CD14-positive monocyte (primary cell): ENCODE data around the gene NR6A1. TPM values are rescaled to one million over a fixed set of nuclear protein-coding genes. Genes with fewer than 3 reads are reported as not detected.

Experiments
- DNase-seq, 3 donors: peaks; one replicate each; pipeline ENCODE4 v3.0.0-alpha.2; 2011 to 2022
- H2AFZ ChIP-seq: 2 replicates; pipeline ENCODE4 v1.6.0; 2012; ENCODE audit warnings: mild to moderate bottlenecking, low read depth, low read length, inconsistent platforms; ENCODE audit not compliant: insufficient read depth, poor library complexity, severe bottlenecking
- H3K27ac ChIP-seq, 2 donors: 1 replicate in 1 of 2; 2 replicates in 1 of 2; pipeline ENCODE4 v1.5.1; 2012 to 2013; ENCODE audit warnings: low read length in 2 of 2, control low read depth in 1 of 2, inconsistent platforms in 1 of 2, low read depth in 1 of 2, mild to moderate bottlenecking in 1 of 2
- H3K27me3 ChIP-seq, 2 donors: one replicate each; pipeline versions ENCODE4 v1.6.0 to v1.6.1; 2011 to 2013; ENCODE audit warnings: low read length in 2 of 2; ENCODE audit not compliant: control insufficient read depth in 2 of 2, insufficient read depth in 2 of 2
- H3K36me3 ChIP-seq, 2 donors: replicated peaks in 1 of 2; 1 replicate in 1 of 2; 2 replicates in 1 of 2; pipeline versions ENCODE4 v1.5.1 to v1.6.1; 2012 to 2013; ENCODE audit warnings: low read length in 2 of 2, control low read depth in 1 of 2, inconsistent platforms in 1 of 2, mild to moderate bottlenecking in 1 of 2; ENCODE audit not compliant: insufficient read depth in 2 of 2, control insufficient read depth in 1 of 2
- H3K4me1 ChIP-seq, 2 donors: 1 replicate in 1 of 2; 2 replicates in 1 of 2; pipeline versions ENCODE4 v1.5.1 to v1.6.1; 2012 to 2013; ENCODE audit warnings: low read length in 2 of 2, control low read depth in 1 of 2, inconsistent platforms in 1 of 2, mild to moderate bottlenecking in 1 of 2, moderate library complexity in 1 of 2; ENCODE audit not compliant: insufficient read depth in 2 of 2, control insufficient read depth in 1 of 2
- H3K4me2 ChIP-seq: replicated peaks from 2 replicates; pipeline ENCODE3; 2012; ENCODE audit warnings: low read length, moderate library complexity, mild to moderate bottlenecking; ENCODE audit not compliant: poor library complexity, severe bottlenecking; ENCODE audit errors: extremely low read depth
- H3K4me3 ChIP-seq, 3 experiments: fragments of 200-600 bp in 1 of 3; sonication (generic) in 1 of 3; replicated peaks in 1 of 3; 1 replicate in 2 of 3; 2 replicates in 1 of 3; pipeline ENCODE4 v1.5.1; 2011 to 2013; ENCODE audit warnings: low read length in 3 of 3, mild to moderate bottlenecking in 3 of 3, control low read depth in 2 of 3, low read depth in 2 of 3, inconsistent platforms in 1 of 3, moderate library complexity in 1 of 3
- H3K79me2 ChIP-seq: 2 replicates; pipeline ENCODE4 v1.6.0; 2012; ENCODE audit warnings: mild to moderate bottlenecking, control low read depth, inconsistent platforms, low read length, moderate library complexity; ENCODE audit not compliant: insufficient read depth
- H3K9ac ChIP-seq: 2 replicates; pipeline ENCODE4 v1.6.0; 2017; ENCODE audit warnings: low read length, mild to moderate bottlenecking; ENCODE audit not compliant: insufficient read depth, poor library complexity, severe bottlenecking
- H3K9me3 ChIP-seq, 2 donors: replicated peaks in 1 of 2; 1 replicate in 1 of 2; 2 replicates in 1 of 2; pipeline versions ENCODE4 v1.5.1 to v1.6.1; 2012 to 2013; ENCODE audit warnings: low read length in 2 of 2, control low read depth in 1 of 2; ENCODE audit not compliant: control insufficient read depth in 1 of 2, insufficient read depth in 1 of 2
- H4K20me1 ChIP-seq: 2 replicates; pipeline ENCODE4 v1.6.0; 2012; ENCODE audit warnings: mild to moderate bottlenecking, low read length, control low read depth, moderate library complexity; ENCODE audit not compliant: insufficient read depth
- H3K27ac Mint-ChIP-seq, 7 donors: one replicate each; pipeline ENCODE4 v1.8.0; 2020; ENCODE audit warnings: mild to moderate bottlenecking in 7 of 7, mixed read lengths in 7 of 7, moderate library complexity in 6 of 7, inconsistent platforms in 2 of 7
- H3K27me3 Mint-ChIP-seq, 3 donors: one replicate each; pipeline ENCODE4 v1.8.0; 2021 to 2022; ENCODE audit warnings: low read depth in 3 of 3, mild to moderate bottlenecking in 3 of 3, mixed read lengths in 3 of 3, moderate library complexity in 3 of 3, inconsistent platforms in 1 of 3
- H3K36me3 Mint-ChIP-seq, 2 donors: one replicate each; pipeline ENCODE4 v1.8.0; 2020; ENCODE audit warnings: mixed read lengths in 2 of 2, inconsistent platforms in 1 of 2, mild to moderate bottlenecking in 1 of 2
- H3K4me1 Mint-ChIP-seq: one replicate; pipeline ENCODE4 v1.8.0; 2020; ENCODE audit warnings: mild to moderate bottlenecking, mixed read lengths
- H3K4me3 Mint-ChIP-seq, 2 donors: one replicate each; pipeline ENCODE4 v1.8.0; 2020; ENCODE audit warnings: mild to moderate bottlenecking in 2 of 2, mixed read lengths in 2 of 2, moderate library complexity in 1 of 2
- H3K9me3 Mint-ChIP-seq, 7 donors: one replicate each; pipeline ENCODE4 v1.8.0; 2020 to 2022; ENCODE audit warnings: mixed read lengths in 7 of 7, mild to moderate bottlenecking in 6 of 7, moderate library complexity in 6 of 7, inconsistent platforms in 2 of 7
- CTCF ChIP-seq: fragments of 200-600 bp; IDR thresholded peaks from one replicate; pipeline ENCODE4 v1.8.0; 2022; ENCODE audit warnings: antibody characterized with exemption, mild to moderate bottlenecking
- WGBS: methylation state at CpG from one replicate; pipeline ENCODE4 v1.1.5; 2013; ENCODE audit warnings: missing lambda C conversion rate; ENCODE audit not compliant: insufficient coverage; 5-methylcytosine and 5-hydroxymethylcytosine counted together
- intact Hi-C, 2 donors: fragments of 100-400 bp; cut with micrococcal nuclease; formaldehyde crosslinking; loops; one replicate each; pipeline versions ENCODE4 v1.15.0 to v1.15.1; 2023
- polyA plus RNA-seq, 3 donors: library from polyadenylated mRNA; depleted of rRNA in 1 of 3; unstranded in 2 of 3; stranded (reverse) in 1 of 3; fragments of 300-500 nt in 2 of 3; fragments of >200 nt in 1 of 3; fragmentation: Illumina TruSeq in 2 of 3; gene quantifications; 1 replicate in 2 of 3; 2 replicates in 1 of 3; pipeline ENCODE4 v1.2.3, GENCODE V29; 2012 to 2021

NR6A1 gene
- polyA plus RNA-seq, 3 donors = 0.15 to 2.9 (median 0.28) TPM

GRCh38 chr9:124557895-124558294, 213.2 kb downstream of the NR6A1 start:
- Histone ChIP-seq H3K9me3 (no peaks in the 10 kb centered on the region), H3K79me2 (no peaks in the 10 kb centered on the region), H3K4me1 (peaks cover 0 to 5% of the 10 kb centered on the region in 2 donors), H4K20me1 (no peaks in the 10 kb centered on the region), H3K9ac (no peak overlapping the region), H2AFZ (no peak overlapping the region), H3K4me3 (no peak overlapping the region), H3K27ac (no peak overlapping the region), H3K36me3 (no peaks in the 10 kb centered on the region), H3K27me3 (no peaks in the 10 kb centered on the region), H3K4me2 (no peak overlapping the region)
- DNase-seq = no peak
- H3K27me3 Mint-ChIP-seq = peaks cover 0 to 1% (median 0%) of the 10 kb centered on the region in 3 donors
- H3K9me3 Mint-ChIP-seq = no peaks in the 10 kb centered on the region
- 95% methylated on average over 2 of the region's 3 CpGs for WGBS
- peaks cover 6% of the 10 kb centered on the region for H3K4me1 Mint-ChIP-seq
- intact Hi-C loops = no loop called here
- TF ChIP-seq CTCF = no peak
- no peak overlapping the region for H3K4me3 Mint-ChIP-seq
- H3K27ac Mint-ChIP-seq = no peak overlapping the region
- peaks cover 0 to 3% of the 10 kb centered on the region in 2 donors for H3K36me3 Mint-ChIP-seq

- H3K27me3 Mint-ChIP-seq = peaks cover 0 to 1% (median 0%) of the 10 kb centered on the region in 3 donors
- Histone ChIP-seq H2AFZ (no peak overlapping the region), H3K79me2 (no peaks in the 10 kb centered on the region), H3K4me2 (no peak overlapping the region), H3K4me3 (no peak overlapping the region), H3K27ac (no peak overlapping the region), H3K4me1 (peaks cover 0 to 5% of the 10 kb centered on the region in 2 donors), H3K9me3 (no peaks in the 10 kb centered on the region), H3K27me3 (no peaks in the 10 kb centered on the region), H3K36me3 (no peaks in the 10 kb centered on the region), H3K9ac (no peak overlapping the region), H4K20me1 (no peaks in the 10 kb centered on the region)
- intact Hi-C loops = no loop called here
- DNase-seq = no peak
- TF ChIP-seq CTCF = no peak
- peak overlapping the region in 1 of 7 donors; percentile 5 for H3K27ac Mint-ChIP-seq
- H3K9me3 Mint-ChIP-seq = no peaks in the 10 kb centered on the region
- peaks cover 6% of the 10 kb centered on the region for H3K4me1 Mint-ChIP-seq
- no CpG with 5 or more reads among the region's 3 CpGs for WGBS
- H3K36me3 Mint-ChIP-seq = peaks cover 0 to 3% of the 10 kb centered on the region in 2 donors
- H3K4me3 Mint-ChIP-seq = no peak overlapping the region
Observed at GRCh38 chr9:124555043-124555442, 216.1 kb downstream of the NR6A1 start.
